ENCODE measurements around the gene ADGRG7. TPM values are rescaled to one million over a fixed set of nuclear protein-coding genes. Genes with fewer than 3 reads are reported as not detected.
"Not testable (repeated sequence)": the region's sequence is repeated elsewhere in the genome, so short reads cannot be mapped to it uniquely, and the experiment has no call there.

ADGRG7 gene
- total and polyA plus RNA-seq, 2 donors (not counting 1 experiment from before 2014, with no cell fraction given) = not detected

GRCh38 chr3:100653604-100654294, 44.3 kb downstream of the ADGRG7 start:
- Histone ChIP-seq H3K4me3 (ENCODE audit: control extremely low read depth in 1 of 5, extremely low read depth in 1 of 5, insufficient read depth in 1 of 5, low read depth in 2 of 5, low read length in 4 of 5) (no peak overlapping the region), H3K4me1 (ENCODE audit: control insufficient read depth in 2 of 2, insufficient read depth in 2 of 2, low read length in 2 of 2) (peaks cover 5 to 8% of the 10 kb centered on the region in 2 donors), H3K27ac (ENCODE audit: low read length in 2 of 2) (no peak overlapping the region), H3K4me2 (replicated peaks; ENCODE audit: low read depth, low read length, poor library complexity, severe bottlenecking) (no peak overlapping the region), H3K79me2 (ENCODE audit: control insufficient read depth, insufficient read depth, low read length) (no peaks in the 10 kb centered on the region), H3K36me3 (replicated peaks in 1 of 2; ENCODE audit: control extremely low read depth in 1 of 2, control insufficient read depth in 1 of 2, extremely low read depth in 1 of 2, insufficient read depth in 2 of 2, low read length in 1 of 2) (no peaks in the 10 kb centered on the region), H3K9me3 (ENCODE audit: control extremely low read depth in 1 of 3, control insufficient read depth in 2 of 3, insufficient read depth in 1 of 3, low read length in 2 of 3) (no peaks in the 10 kb centered on the region), H3K9ac (ENCODE audit: low read length) (no peak overlapping the region), H2AFZ (ENCODE audit: insufficient read depth, low read depth, low read length, poor library complexity, severe bottlenecking) (no peak overlapping the region), H3K27me3 (replicated peaks in 1 of 4; ENCODE audit: control extremely low read depth in 1 of 4, control insufficient read depth in 3 of 4, insufficient read depth in 4 of 4, low read length in 3 of 4) (no peaks in the 10 kb centered on the region), H4K20me1 (ENCODE audit: control insufficient read depth, insufficient read depth, low read length, poor library complexity, severe bottlenecking) (no peaks in the 10 kb centered on the region)
- Mint-ChIP-seq H3K4me1 (peaks cover 8% of the 10 kb centered on the region), H3K9me3 (ENCODE audit: insufficient read depth) (no peaks in the 10 kb centered on the region), H3K27me3 (peaks cover 5% of the 10 kb centered on the region), H3K27ac (no peak overlapping the region), H3K4me3 (no peak overlapping the region)
- ATAC-seq (ENCODE audit: low read depth) (no peak), DNase-seq (no peak)
- 99% methylated on average over 9 of the region's 13 CpGs for WGBS (ENCODE audit: insufficient coverage)
- intact Hi-C loops (cut with micrococcal nuclease) = no loop called here
- CTCF ChIA-PET = no interaction called here
- POLR2A ChIA-PET = no interaction called here
- TF ChIP-seq EZH2 (IDR thresholded peaks at IDR 0.05; ENCODE audit: borderline replicate concordance, insufficient read depth, low read depth, low read length, poor library complexity, severe bottlenecking) (no peak), CTCF (IDR thresholded peaks at IDR 0.05) (no peak)

DNA sequence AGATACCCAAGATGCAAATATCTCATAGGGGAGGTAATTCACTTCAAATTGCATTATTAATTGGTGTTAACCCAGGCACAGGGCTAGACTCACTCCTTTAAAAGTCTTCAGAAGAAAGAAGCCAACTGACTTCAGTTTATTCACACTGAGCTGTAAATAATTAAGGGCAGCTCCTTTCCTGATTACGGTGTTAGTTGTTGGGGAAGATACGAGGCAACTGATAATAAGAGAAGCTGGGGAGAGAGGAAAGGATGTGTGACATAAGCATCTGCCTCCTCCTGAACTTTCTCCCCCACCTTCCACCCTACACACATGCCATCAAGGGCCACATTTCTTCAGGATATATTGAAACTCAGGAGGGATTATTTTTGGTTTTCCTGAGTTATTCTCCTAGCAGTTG, 47.5 kb downstream of the ADGRG7 start:
- DNase-seq (no peak), ATAC-seq (ENCODE audit: low read depth) (no peak)
- H3K9me3 ChIP-seq (ENCODE audit: control extremely low read depth in 1 of 3, control insufficient read depth in 2 of 3, insufficient read depth in 1 of 3, low read length in 2 of 3) = no peaks in the 10 kb centered on the region
- peaks cover 0 to 3% (median 0%) of the 10 kb centered on the region in 4 experiments for H3K27me3 ChIP-seq (replicated peaks in 1 of 4; ENCODE audit: control extremely low read depth in 1 of 4, control insufficient read depth in 3 of 4, insufficient read depth in 4 of 4, low read length in 3 of 4)
- ChIA-PET CTCF (no interaction called here), POLR2A (no interaction called here)
- no peak overlapping the region for H3K4me3 Mint-ChIP-seq
- peaks cover 15% of the 10 kb centered on the region for H3K27me3 Mint-ChIP-seq
- no peak overlapping the region for H3K9ac ChIP-seq (ENCODE audit: low read length)
- H3K4me3 ChIP-seq (ENCODE audit: control extremely low read depth in 1 of 5, extremely low read depth in 1 of 5, insufficient read depth in 1 of 5, low read depth in 2 of 5, low read length in 4 of 5) = no peak overlapping the region
- no peak overlapping the region for H3K4me2 ChIP-seq (replicated peaks; ENCODE audit: low read depth, low read length, poor library complexity, severe bottlenecking)
- no peaks in the 10 kb centered on the region for H3K4me1 ChIP-seq (ENCODE audit: control insufficient read depth in 2 of 2, insufficient read depth in 2 of 2, low read length in 2 of 2)
- H3K27ac Mint-ChIP-seq = no peak overlapping the region
- intact Hi-C loops (cut with micrococcal nuclease) = no loop called here
- H3K27ac ChIP-seq (ENCODE audit: low read length in 2 of 2) = no peak overlapping the region
- no peaks in the 10 kb centered on the region for H3K4me1 Mint-ChIP-seq
- H3K9me3 Mint-ChIP-seq (ENCODE audit: insufficient read depth) = no peaks in the 10 kb centered on the region
- no CpG with 5 or more reads among the region's 2 CpGs for WGBS (ENCODE audit: insufficient coverage)
- H3K79me2 ChIP-seq (ENCODE audit: control insufficient read depth, insufficient read depth, low read length) = no peaks in the 10 kb centered on the region
- TF ChIP-seq EZH2 (IDR thresholded peaks at IDR 0.05; ENCODE audit: borderline replicate concordance, insufficient read depth, low read depth, low read length, poor library complexity, severe bottlenecking) (no peak), CTCF (IDR thresholded peaks at IDR 0.05) (no peak)
- H3K36me3 ChIP-seq (replicated peaks in 1 of 2; ENCODE audit: control extremely low read depth in 1 of 2, control insufficient read depth in 1 of 2, extremely low read depth in 1 of 2, insufficient read depth in 2 of 2, low read length in 1 of 2) = no peaks in the 10 kb centered on the region
- no peak overlapping the region for H2AFZ ChIP-seq (ENCODE audit: insufficient read depth, low read depth, low read length, poor library complexity, severe bottlenecking)
- no peaks in the 10 kb centered on the region for H4K20me1 ChIP-seq (ENCODE audit: control insufficient read depth, insufficient read depth, low read length, poor library complexity, severe bottlenecking)

DNA sequence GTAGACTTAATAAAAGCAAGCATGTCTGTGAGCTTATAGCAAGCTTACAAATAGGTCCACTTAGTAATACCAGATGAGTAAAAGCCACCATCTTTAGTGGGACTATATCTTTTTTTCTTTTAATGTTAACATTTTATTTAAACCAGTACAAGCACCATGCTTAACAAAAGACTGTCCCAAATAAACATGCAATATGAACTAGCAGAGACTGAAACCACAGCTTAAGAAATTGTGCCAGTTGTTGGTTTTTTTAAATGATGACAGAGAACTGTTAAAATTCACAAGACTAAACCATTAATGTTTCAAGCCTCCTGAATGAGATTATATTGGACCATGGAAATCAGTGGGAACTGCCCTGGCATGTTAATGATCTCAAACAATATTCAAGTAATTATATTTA, 51.9 kb downstream of the ADGRG7 start:
- H2AFZ ChIP-seq (ENCODE audit: insufficient read depth, low read depth, low read length, poor library complexity, severe bottlenecking); H3K9me3 Mint-ChIP-seq (ENCODE audit: insufficient read depth); H3K27me3 ChIP-seq (replicated peaks in 1 of 4; ENCODE audit: control extremely low read depth in 1 of 4, control insufficient read depth in 3 of 4, insufficient read depth in 4 of 4, low read length in 3 of 4); DNase-seq; H3K4me3 ChIP-seq (ENCODE audit: control extremely low read depth in 1 of 5, extremely low read depth in 1 of 5, insufficient read depth in 1 of 5, low read depth in 2 of 5, low read length in 4 of 5); H3K79me2 ChIP-seq (ENCODE audit: control insufficient read depth, insufficient read depth, low read length); H3K9me3 ChIP-seq (ENCODE audit: control extremely low read depth in 1 of 3, control insufficient read depth in 2 of 3, insufficient read depth in 1 of 3, low read length in 2 of 3); CTCF ChIA-PET; H3K4me1 Mint-ChIP-seq; H3K4me1 ChIP-seq (ENCODE audit: control insufficient read depth in 2 of 2, insufficient read depth in 2 of 2, low read length in 2 of 2); H3K9ac ChIP-seq (ENCODE audit: low read length); H3K27ac ChIP-seq (ENCODE audit: low read length in 2 of 2); H3K4me2 ChIP-seq (replicated peaks; ENCODE audit: low read depth, low read length, poor library complexity, severe bottlenecking); POLR2A ChIA-PET; H3K27ac Mint-ChIP-seq; H3K36me3 ChIP-seq (replicated peaks in 1 of 2; ENCODE audit: control extremely low read depth in 1 of 2, control insufficient read depth in 1 of 2, extremely low read depth in 1 of 2, insufficient read depth in 2 of 2, low read length in 1 of 2); H3K4me3 Mint-ChIP-seq; ATAC-seq (ENCODE audit: low read depth); intact Hi-C loops (cut with micrococcal nuclease); H4K20me1 ChIP-seq (ENCODE audit: control insufficient read depth, insufficient read depth, low read length, poor library complexity, severe bottlenecking): not testable (repeated sequence)
- peaks cover 22% of the 10 kb centered on the region for H3K27me3 Mint-ChIP-seq
